COLO668 (cell line): ENCODE data around the gene F10.

Experiments used
- DNase-seq: peaks from one replicate; lab custom pipeline; 2025; ENCODE audit not compliant: unreplicated experiment; lab: John Stamatoyannopoulos, UW

Gene F10

DNA sequence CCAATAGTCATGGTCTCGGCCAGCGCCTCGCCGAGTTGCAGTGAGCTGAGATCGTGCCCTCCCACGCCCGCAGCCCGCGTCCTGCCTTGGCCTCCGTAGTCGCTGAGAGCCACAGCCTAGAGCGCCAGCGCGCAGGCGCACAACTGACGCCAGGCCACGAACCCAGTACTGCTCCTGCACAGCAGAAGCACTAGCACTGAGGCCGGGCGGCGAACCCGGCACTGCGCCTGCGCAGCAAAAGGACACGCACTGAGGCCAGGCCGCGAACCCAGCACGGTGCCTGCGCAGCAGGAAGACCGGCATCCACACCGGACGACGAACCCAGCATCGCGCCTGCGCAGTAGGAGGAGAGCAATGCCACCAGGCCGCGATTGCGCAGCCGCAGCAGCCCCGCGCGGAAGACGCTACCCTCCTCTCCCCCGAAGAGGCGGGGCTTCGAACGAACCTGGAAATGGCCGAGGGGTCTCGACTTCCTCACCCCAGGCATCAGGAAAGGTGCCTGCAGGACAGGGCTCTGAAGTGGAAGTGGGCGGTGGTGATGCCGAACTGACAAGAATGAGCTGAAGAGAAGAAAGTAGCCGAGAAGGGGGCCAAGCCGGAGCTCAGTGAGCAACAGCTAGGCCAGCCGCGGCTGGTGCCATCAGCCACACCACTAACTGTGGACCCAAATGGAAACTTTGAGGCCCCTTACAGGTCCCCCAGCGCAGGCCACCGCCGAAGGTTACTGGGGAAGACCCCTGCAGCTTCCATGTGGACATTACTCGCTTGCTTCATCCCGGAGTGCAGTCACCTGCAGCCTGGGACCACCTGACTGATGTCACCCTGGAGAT, 7.5 kb downstream of the F10 start:
- DNase-seq: no peak

DNA sequence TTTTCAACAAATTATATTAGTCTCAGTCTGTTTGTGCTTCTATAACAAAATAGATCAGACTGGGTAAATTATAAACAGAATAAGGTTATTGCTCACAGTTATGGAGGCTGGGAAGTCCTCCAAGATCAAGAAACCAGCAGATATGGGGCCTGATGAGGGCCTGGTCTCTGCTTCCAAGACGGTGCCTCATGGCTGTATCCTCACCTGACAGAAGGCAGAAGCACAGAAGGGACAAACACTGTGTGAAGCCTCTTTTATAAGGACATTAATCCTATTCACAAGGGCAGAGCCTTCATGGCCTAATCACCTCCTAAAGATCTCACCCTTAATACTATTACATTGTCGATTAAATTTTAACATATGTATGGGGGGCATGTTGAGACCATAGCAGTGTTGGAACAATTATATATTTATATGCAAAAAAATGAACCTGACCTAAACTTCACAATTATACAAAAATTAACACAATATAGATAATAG, 12.7 kb downstream of the F10 start:
- no peak for DNase-seq

DNA sequence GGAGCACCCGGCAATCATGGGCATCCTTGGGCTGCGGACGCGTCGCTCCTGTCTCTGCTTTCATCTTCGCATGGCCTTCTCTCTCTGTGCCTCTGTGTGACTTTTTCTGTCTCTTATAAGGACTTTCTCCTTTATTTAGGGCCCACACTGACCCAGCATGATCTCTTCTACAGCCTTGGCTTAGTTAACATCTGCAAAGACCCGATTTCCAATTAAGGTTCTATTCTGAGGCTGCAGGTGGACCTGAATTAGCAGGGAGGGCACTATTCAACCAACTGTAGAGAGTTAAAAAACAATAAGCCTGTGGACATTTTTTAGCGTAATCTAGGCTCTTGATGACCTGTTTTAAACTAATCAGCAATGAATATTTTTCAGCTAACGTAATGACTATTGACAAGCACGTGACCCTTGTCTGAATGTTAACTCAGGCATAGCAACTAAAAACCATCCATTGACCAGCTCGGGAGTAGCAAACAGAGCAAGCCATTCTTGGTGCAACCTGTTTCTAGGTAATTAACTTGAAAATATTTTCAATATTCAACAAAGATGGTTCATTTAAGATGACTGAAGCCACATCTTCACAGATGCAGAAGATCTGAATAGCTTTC, 15.2 kb downstream of the F10 start:
- DNase-seq: no peak

DNA sequence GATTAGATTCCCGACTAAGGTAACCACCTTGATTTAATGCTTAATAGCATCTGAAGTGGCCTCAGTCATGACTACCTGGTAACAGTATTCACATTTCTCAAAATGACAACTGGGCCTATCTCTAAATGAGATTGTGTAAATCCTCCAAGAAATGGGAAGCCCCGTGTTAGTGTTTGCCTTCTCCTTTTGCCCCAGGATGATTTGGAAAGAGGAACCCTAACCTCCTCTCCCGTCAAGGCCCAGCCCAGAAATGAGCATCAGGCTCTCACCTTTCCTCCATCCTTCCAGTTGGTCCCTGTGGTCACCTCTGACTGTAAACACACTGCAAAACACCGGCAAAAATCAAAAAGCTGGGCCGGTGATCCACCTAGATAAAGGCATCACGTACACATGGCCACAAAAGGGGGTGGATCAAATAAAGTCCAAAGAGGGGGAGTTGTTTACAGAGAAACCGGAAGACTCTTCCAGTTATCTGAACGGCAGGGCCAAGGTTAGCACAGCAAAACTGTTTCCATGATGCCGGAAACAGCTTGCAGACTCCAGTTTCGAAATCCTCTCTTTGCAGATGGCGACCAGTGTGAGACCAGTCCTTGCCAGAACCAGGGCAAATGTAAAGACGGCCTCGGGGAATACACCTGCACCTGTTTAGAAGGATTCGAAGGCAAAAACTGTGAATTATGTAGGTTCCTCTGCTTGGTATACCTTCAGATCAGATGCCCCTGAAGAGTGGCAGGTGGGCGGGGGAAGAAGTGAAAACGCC, 16.4 kb downstream of the F10 start:
- DNase-seq: no peak

DNA sequence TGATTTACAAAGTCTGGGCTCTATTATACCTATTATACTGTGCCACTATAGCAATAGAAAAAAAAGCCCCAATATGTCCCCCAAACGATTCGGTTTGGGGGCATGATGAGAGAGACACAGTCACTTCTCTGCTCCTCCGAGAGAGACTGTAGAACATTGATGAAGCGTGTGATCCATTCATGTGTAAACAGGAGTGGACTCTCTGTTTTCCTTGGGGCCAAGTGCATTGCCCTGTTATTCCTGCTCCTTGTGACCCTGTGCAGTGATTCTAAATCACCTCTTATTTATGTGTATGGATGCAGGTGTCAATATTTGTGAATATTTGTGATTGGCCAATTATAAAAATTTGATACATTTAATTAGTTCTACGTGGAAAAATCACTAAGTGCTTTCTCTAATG, 17.0 kb downstream of the F10 start:
- no peak for DNase-seq

DNA sequence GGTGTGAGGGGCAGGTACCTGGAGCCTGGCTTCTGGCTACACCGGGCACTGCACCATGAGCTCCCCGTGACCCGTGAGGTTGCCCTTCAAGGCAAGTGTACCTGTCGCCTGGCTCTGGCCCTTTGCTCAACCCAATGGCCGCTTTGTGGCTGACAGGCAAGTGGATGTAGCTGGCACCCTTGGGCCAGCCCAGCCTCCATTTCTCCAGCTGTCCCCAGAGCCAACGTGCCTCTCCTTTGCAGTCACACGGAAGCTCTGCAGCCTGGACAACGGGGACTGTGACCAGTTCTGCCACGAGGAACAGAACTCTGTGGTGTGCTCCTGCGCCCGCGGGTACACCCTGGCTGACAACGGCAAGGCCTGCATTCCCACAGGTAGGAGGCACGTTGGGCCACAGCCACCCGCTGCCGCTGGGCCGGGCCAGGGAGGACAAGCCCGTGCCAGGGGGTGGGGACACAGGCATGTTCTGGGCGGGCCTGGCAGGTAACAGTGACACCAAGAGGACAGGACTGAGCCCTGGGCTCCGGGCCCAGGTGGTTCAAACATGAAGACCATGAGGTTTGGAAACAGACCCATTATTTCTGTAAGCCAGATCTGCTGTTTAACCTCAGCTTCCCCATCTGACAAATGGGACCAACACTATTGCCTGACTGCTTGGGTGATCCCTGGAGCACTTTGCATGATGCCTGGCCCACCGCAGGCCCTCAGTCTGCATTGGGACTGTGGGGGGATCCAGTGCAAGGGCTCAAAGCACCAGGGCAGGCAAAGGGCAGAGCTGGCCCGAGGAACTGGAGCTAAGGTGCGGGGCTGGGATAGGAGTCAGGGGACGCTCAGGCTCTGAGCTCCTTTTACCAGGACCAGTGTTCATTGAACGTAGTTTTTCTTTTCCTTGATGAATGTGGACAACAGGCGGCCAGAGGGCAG, 18.3 kb downstream of the F10 start:
- DNase-seq: no peak

DNA sequence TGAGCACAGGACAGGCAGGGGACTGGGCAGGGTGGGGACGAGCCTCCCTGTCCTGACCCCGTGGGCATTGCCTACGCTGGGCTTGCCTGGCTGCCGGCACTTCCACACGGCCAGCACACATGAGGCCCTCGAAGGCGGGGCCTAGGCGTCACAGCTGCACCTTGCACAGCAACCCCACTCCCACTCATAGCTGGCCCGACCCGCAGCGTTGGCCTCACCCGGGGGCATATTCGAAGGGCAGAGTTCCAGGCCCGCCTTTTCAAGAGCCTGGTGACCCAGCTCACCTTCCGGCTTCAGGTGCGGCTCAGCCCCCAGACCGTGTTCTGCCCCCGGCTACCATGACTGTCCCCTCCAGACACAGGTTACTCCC, 19.0 kb downstream of the F10 start:
- no peak for DNase-seq

DNA sequence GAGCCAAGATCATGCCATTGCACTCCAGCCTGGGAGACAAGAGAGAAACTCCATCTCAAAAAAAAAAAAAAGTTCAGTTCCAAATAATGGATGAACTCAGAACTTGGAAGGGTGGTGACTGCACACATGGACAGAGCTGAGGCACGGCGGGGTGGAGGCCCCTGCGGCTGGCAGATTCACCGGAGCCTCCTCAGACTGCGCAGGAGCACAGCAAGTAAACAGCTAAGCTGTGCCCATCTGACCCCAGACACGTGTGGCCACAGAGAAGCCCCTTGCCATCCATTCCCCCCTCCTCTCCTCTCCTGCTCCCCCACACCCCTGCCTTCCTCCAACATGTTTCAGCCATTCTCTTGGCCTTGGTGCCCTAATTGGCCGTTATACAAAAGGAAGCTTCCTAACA, 20.3 kb downstream of the F10 start:
- DNase-seq: no peak

DNA sequence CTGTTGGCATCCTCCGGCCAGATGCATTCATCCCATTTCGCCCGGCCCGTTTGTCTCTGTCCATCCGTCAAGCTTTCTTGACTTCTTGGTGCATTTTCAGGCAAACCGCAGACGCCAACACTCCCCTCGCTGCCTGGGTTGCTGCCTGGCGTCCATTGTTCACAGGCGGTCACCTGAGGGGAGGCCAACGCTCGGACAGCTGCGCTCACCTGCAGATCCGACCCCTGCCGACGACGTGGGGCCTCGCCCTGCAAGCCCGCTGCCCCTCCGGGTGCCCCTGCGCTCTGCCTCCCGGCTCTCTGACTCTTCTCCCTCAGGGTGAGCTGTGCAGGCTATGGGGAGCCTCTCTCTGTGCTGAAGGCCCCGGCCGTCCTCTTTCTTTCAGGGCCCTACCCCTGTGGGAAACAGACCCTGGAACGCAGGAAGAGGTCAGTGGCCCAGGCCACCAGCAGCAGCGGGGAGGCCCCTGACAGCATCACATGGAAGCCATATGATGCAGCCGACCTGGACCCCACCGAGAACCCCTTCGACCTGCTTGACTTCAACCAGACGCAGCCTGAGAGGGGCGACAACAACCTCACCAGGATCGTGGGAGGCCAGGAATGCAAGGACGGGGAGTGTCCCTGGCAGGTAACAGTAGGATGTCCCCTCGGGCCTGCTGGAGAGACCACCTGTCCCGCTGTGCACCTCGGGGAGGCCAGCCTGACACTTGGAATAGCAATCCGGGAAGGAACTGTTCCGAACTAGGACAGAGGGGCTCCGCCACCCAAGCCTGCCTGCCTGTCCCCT, 21.1 kb downstream of the F10 start:
- DNase-seq: no peak

DNA sequence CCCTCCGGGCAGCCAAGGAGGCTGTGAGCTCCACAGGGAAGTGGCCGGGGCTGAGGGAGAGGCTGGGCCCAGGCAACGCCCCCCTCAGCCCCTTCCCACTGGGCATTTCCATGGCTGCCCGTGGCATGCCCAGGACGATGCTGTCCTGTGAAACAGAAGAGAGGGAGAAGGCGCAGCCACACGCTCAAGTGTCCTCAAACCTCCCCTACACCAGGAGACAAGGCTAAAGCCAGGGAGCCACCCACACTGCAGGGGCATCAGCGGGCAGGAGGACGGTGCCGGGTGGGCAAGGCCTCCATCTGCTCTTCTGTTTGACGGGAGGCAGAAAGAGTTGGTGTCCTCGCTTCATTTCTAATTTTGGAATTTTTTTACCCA, 21.6 kb downstream of the F10 start:
- no peak for DNase-seq

DNA sequence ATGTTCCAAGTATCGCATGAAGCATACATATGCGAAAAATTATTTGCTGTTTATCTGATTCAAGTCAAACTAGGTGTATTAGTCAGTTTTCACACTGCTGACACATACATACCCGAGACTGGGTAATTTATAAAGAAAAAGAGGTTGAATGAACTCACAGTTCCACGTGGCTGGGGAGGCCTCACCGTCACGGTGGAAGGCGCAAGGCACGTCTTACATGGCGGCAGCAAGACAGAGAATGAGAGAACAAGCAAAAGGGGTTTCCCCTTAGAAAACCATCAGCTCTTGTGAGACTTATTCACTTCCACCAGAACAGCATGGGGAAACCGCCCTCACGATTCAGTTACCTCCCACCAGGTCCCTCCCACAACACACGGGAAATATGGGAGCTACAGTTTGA, 22.9 kb downstream of the F10 start:
- no peak for DNase-seq

DNA sequence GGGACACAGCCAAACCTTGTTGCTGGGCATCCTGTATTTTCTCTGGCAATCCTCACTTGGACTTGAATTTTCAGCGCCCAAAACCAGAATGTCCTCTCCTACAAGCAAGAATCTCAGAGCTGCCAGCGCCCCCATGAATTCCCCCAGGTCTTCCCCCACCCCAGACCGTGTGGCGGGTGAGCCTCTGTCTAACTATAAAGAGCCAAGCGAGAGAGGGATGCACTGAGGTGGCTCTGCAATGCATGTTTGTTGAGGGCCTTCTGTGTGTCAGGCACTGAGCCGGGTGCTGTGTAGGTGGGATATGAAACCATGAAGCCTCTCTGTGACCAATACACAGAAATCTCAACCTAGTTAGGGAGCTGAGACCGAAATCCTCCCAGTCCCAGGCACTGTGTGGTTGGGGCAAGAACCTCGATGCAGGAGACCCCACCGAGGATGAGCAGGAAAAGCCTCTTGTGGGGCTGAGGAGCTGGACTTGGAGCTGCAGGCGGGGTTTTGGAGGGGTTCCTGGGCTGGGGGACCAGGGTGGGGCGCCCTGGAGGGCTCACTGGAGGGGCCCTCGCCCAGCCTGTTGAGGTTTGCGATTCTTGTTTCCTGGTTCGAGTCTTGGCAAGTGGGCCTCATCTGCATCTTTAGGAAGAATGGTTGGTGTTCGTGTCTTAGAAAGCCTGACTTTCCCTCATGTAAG, 23.5 kb downstream of the F10 start:
- DNase-seq: no peak

DNA sequence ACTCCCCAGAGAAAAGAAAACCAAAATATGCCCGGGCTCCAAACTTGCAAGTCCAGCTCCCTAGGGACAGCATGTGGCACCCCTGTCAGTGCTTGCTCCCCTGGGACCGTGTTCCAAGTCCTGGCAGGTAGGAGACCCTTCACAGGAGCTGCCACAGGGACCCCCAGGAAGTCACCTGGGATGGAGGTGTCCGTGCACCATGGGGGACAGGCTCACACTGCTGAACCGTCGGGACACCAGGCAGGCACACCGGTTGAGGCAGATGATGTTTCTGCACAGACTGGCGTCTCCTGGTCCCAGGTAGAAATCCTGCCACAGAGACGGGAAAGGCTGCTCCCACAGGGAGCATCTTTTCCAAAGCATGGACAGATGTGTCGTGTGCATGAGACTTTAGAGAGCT, 24.2 kb downstream of the F10 start:
- DNase-seq: no peak

DNA sequence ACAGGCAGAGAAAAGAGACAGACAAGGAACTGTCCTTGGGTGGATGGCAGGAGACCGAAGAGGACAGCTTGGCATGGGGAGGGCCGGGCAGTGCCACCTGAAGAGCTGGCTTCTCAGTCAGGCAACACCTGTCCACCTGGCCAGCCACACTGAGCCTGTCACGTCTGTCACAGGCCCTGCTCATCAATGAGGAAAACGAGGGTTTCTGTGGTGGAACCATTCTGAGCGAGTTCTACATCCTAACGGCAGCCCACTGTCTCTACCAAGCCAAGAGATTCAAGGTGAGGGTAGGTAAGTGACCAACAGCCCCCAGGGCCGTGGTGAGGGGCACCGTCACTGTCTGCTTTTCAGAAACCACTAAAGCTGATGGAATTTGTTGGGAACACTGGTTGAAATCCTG, 24.6 kb downstream of the F10 start:
- no peak for DNase-seq

DNA sequence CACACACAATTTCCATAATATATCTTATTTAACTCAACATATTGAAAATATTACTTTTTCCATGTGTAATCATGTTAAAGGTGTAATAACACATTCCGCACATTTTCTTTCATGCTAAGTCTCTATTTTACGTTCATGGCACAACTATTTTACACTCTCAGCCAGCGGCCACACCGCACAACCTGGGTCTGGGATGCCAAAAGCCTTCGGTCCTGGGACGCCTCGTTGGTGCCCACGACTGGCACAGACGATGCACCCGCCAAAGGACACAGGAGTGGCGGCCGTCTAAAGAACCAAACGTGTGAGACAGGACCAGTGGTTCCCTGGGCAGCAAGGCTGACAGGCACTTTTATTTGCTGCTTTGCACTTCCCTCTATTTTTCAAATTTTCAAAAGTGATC, 25.8 kb downstream of the F10 start:
- DNase-seq: no peak

DNA sequence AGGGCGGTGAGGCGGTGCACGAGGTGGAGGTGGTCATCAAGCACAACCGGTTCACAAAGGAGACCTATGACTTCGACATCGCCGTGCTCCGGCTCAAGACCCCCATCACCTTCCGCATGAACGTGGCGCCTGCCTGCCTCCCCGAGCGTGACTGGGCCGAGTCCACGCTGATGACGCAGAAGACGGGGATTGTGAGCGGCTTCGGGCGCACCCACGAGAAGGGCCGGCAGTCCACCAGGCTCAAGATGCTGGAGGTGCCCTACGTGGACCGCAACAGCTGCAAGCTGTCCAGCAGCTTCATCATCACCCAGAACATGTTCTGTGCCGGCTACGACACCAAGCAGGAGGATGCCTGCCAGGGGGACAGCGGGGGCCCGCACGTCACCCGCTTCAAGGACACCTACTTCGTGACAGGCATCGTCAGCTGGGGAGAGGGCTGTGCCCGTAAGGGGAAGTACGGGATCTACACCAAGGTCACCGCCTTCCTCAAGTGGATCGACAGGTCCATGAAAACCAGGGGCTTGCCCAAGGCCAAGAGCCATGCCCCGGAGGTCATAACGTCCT, 26.4 kb downstream of the F10 start:
- no peak for DNase-seq

DNA sequence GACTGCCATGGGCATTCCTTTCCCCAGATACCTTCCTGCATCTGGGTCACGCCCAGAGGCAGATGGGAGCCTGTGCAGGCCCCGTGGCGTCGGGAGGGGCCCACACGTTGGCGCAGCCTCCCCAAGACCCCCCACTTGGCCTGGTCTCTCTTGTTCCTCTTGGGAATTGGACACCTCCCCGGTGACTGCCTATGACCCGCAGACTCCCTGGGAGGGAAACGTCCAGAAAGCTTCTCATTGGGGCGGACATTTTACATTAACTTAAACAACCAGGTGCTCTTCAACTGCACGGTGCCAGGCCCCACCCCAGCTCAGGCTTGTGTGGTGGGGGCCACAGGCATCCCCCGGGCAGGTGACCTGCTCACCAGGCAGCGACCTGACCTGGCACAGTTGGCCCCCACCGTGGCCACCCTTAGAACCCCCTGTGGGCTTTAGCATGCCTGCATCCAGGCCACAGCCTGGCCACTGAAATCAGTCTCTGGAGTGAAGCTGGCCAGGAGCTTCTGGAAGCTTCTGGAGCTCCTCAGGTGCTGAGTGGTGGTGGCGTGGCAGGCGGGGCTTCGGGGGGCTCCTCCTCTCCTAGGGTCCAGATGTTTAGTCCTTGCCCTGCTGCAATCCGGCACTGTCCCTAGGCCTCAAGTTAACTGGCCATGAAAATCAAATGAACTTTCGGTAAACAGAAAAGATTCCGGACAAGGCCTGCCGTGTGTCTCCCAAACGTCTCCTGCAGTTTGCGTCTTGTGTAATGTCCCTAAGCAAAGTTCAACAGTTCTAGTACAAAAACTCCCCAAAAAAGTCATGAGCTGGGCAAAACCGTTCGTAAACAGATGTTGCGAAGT, 27.3 kb downstream of the F10 start:
- no peak for DNase-seq

DNA sequence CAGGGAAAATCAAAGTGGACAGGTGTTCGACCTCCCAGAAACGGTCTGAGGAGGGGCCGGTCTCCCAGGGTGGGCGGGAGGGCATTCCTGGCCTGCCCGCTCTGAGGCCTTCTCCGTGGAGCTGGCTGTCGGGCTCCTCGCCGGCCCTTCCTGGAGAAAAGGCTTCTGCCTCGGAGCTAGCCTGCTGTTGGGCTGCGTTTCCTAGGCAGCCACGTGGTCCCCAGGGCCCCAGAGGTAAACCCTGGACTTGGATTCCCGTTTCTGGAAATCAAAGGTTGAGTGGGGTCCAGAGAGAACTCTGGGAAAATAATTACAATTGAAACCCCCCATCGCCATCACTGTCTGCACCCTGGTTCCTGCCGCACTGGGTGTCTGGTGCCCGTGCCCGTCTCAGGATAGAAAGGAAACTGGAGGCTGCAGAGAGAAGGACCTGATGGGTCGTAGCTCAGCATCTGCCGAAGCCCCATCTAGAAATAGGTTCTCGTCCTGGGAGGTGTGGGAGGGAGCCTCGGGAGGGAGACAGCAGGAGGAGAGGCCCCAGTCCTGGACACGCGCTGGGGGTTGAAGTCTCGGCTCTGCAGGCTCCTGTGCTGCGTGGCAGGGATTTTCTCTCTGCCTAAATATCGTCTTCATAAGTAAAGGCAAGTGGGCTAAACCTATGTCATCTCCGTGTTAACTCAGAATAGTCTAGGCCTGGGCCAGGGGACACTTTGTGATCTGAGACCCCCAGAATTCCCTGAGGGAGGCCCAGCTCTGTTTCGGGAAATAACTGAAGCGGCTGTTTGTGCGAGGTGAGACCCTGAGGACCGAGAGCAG, 28.2 kb downstream of the F10 start:
- no peak for DNase-seq
